Right ventricle myocardium inferior (tissue), 1 donor: Measurements from ENCODE around the gene NCBP1. TPM values are rescaled to one million over a fixed set of nuclear protein-coding genes. Genes with fewer than 3 reads are reported as not detected.
"Not testable (repeated sequence)": the region's sequence is repeated elsewhere in the genome, so short reads cannot be mapped to it uniquely, and the experiment has no call there.

ENCODE experiments used
- ATAC-seq: fragments of 200-7000 bp; cut with Tn5 transposase; one replicate; pipeline ENCODE4 v1.9.1; 2020; ENCODE audit warnings: mild to moderate bottlenecking, moderate library complexity
- DNase-seq: peaks from one replicate; pipeline ENCODE4 v3.0.0; 2021; ENCODE audit errors: missing footprints
- intact Hi-C: fragments of 100-400 bp; cut with DNase I; formaldehyde crosslinking; loops from one replicate; pipeline ENCODE4 v1.11.0; 2022
- total RNA-seq: library from RNA; stranded (reverse); fragmentation: NEBNext Ultra II Directional; extraction: Animal tissue kit (Norgen Biotek cat#: 25700); gene quantifications from one replicate; pipeline ENCODE4 v1.2.1, GENCODE V29; 2021
- donor health status: DM: no; HTN: yes; CAD: no; lungs with severe emphysema.

Gene NCBP1
- total RNA-seq, 1 donor from 2014 or later: 20.0 TPM

DNA sequence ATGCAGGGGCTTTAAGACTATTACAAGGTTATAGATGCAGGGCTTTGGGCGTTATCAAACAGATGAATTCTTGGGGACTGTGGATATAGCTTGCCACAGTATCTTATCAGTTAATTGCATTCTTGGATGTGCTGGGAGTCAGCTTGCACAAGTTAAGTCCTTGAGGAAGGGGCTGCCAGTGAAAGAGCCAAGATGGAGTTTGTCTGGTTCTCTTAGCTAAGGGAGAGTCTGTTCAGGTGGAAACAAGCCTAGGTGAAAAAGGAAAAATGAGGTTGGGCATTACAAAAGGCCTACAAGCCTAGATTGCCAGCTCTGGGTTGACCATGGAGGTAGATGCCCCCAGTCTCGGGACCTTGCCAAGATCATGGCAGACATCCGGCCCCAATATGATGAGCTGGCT, 66.2 kb downstream of the NCBP1 start:
- ATAC-seq, DNase-seq: not testable (repeated sequence)
- intact Hi-C loops: loop anchor here (5.0 kb wide), 1 partner anchor 557 kb away; the partner anchor contains the start of gene TBC1D2

DNA sequence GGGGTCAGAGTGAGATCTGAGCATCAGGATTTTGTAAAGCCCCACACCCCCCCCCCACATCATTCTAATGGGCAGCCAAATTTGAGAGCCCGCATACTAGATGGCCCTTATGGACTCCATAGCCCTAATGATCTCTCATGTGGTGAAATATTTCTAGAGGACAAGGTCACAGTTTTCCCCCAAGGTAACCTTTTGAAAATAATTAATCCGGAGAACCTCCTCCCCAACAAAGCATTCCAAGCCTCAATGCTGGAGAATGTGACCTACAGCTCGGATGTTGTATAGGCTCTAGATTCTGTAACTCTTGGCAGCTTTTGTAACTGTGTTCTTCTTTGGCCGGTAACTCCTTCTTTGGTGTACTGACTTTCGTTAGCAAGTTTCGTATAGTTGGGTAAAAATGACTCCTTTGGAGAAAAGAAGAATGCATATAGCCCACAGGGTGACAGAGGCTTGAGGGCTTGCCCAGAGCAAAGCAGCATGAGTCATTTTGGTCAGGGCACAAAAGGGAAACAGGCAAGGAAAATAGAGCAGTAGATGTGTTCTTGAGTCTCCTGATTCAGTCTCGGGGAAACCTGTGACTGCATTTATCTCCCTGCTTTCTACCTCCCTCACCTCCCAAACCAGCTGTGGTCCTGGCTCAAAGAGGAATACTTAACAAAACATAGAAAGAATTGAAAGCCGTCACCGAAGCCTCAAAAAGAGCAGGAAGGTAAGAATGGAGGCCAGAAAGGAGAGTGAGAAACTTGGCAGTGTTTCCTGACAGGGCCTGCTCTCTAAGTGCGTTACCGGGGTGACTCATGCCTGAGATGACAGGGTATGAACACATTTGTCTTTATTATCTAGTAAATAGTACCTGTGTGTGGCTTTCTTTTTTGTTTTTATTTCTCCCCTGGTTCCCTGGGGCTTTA, 70.1 kb downstream of the NCBP1 start:
- ATAC-seq (no peak), DNase-seq (no peak)
- intact Hi-C loops: no loop called here

DNA sequence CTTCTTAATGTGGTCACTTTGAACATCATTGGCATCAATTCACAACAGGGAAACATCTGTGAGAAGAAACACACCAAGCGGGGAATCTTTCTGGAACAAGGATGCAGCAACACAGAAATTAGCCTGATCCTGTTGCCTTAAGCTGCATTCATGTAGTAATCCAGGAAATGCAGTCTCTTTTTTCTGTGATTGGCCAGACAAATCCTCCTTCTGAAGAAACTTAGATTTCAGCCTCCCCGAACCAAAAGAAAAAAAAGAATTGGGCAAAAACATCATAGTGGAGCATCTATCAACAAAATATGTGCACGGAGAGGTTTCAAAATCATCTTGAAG, 70.7 kb downstream of the NCBP1 start:
- intact Hi-C loops: no loop called here
- ATAC-seq (no peak), DNase-seq (no peak)

DNA sequence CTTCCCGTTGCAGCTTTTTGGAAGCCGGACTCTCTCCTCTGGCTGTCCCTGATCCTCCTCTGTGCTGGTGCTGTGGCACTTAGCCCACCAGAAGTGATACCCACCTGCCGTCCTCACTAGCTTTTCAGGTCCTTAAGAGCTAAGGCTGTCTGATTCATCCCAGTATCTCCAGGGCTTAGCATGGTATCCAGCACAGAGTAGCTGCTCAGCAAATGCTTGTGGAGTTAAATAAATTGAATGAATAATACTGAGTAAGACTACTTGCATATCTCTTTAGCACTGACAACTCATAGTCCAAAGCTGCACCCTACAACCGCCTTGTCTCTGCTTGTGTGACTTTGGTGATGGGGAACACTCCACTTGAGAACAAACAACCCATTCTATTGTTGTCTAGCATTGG, 71.2 kb downstream of the NCBP1 start:
- intact Hi-C loops: loop anchor here (5.0 kb wide), 1 partner anchor 557 kb away; no protein-coding TSS in a partner anchor
- ATAC-seq: peak; percentile 16

DNA sequence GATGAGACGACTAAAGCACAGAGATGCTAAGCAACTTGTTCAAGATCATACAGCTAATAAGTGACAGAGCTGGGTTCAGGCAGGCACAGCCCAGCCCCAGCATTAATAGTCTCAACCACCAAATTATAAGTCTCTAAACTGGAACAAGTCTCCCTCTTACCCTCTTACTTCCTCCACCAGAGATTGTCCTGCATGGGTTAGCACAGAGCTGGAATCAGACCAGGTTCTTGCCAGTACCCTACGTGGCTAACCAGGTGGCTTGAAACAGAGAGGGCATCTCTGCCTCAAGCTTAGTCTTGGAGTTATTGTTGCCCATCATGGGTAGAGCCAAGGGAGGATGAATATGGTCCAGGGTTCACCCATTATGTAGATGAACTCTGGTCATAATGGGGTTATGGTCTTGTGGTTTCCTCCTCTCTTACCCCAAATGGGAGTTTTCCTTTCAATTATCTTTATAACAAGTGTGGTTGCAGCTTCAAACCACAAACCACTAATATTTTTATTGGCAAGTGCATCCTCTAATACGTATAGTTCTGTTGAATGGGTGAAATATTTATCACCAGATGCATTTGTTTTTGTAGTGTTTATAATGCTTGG, 71.8 kb downstream of the NCBP1 start:
- DNase-seq (no peak), ATAC-seq (no peak)
- intact Hi-C loops: loop anchor here (5.0 kb wide), 1 partner anchor 557 kb away; no protein-coding TSS in a partner anchor

More for the DNA sequence above, 71.2 kb downstream of the NCBP1 start:
- no peak for DNase-seq

DNA sequence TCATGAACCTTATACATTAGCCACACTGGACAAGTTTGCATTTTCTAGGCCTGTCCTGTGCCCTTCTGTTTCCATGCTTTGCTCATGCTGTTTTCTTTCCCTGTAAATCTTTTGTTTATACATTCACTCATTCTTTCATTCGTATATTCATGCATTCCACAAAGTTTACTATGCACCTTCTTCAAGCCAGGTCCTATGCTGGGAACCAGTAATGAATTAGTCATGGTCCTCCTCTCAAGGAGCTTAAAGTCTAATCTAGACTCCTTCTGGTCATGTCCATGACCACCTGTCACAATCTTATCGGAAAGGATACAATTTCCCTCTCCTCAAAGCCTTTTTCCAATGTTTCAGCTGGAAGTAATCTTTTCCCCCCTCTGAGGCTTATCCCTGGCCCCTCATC, 72.6 kb downstream of the NCBP1 start:
- no peak for DNase-seq
- ATAC-seq: no peak
- intact Hi-C loops: loop anchor here (5.0 kb wide), 1 partner anchor 556 kb away; no protein-coding TSS in a partner anchor

DNA sequence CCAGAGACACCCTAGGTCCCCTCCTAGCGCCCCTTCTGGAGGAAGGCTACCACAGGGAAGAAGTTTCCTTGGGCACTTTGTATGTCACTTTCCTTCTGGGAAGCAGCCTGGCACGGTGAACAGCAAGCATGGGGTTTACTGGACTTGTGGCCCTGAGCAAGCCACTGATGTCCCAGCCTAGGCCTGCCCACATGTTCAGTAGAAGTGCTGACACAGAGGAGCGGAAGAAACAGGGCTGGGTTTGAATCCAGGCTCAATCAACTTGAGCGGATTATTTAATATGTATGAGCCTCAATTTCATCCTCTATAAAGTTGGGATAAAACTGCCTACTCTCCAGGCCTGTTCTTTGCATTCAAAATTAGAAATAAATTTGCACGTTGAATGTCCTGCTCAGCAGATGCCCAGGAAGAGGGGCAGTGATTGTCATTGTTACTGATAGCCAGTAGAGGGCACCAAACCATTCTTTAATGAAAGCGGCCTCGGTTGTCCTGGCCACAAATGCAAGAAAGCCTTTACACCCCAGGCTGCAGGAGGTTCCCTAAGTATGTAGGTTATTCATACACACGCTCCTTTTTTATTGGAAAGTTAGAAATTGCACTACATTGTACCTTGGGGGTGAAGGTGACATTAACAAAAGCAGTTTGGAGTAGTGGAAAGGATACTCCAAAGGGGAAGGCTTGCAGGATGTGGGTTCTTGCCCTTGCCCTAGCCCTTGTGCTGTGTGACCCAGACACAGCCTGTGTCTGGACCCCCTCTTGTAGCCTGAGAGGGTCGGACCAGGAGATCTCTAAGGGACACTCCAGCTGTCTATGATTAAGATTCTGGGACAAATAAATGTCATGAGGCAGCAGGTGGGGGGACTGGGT, 77.0 kb downstream of the NCBP1 start:
- peak; percentile 83 for ATAC-seq
- intact Hi-C loops: loop anchor here (1.0 kb wide), 1 partner anchor 190 kb away; no protein-coding TSS in a partner anchor
- no peak for DNase-seq

DNA sequence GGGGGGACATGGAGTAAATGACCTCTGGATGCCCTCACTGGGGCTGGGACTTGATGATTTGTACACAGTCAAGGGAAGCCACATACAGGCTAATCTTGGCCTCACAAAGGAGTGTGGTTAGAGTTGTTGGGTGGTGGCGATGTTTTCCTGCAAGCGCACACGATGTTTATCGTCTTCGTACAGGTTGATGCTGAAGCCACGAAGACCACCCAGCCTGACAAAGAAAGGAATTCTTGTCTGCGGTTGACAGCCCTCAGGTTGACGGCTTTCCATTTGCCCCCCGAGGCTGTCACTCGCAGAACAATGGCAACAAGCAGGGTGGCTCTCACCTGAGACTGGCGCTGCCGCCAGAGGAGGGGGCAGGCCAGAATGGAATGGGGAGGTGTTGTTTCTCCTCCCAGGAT, 77.6 kb downstream of the NCBP1 start:
- DNase-seq (no peak), ATAC-seq (no peak)
- intact Hi-C loops: no loop called here

DNA sequence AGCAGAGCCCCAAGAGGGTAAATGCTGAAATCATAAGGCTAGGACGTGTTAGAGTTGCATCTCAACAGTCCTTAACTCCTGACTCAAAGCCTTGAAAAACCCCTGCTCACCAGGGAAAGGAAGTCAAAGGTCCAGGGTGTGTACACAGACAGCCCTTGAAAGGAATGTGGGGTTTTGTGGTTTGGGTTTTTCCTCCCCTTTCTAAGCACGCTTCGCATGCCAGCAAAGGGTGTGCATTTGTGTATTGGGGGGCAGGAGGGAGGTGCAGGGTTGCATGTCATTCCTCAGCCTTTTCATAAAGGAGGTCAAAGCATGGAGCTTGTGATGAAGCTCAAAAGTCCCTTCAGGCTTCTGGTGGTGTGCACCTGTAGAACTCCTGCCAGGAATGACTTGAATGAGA, 80.8 kb downstream of the NCBP1 start:
- DNase-seq (no peak), ATAC-seq (no peak)
- intact Hi-C loops: no loop called here

DNA sequence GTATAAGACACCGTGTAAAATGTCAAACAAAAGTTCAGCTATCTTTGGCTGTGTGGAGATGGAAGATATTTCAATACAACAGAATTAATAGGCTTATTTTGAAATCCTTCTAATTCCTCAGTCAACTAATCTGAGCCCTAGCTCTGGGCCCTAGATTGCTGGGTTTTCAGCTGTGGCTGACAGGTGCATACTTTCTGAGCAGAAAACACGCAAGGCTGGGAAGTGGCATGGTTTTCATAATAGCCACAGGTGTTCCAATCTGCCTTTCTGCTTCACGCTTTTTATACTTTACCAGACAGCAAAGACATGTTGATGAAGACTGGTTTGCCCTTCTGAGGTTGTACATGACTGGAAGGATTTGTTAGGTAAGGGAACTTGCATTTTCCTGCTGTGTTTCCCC, 84.2 kb downstream of the NCBP1 start:
- intact Hi-C loops: no loop called here
- DNase-seq (no peak), ATAC-seq (no peak)

DNA sequence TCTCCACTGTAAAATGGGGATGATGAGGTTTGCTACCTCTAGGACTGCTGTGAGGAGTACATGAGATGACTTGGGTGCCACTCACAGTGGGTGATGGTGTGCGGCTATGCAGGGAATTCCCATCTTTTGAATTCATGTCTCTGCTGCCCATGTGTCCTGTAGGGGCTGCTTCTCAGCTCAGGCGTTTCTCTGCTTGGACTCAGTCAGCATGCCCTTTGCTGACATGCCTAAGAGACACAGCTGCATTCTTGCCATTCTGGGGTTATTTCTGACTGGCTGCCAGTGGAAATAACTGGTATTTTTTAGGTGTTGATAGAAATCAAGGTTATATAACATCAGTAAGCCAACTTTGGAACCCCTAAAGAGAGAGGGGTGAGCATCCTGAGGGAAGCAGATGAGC, 87.8 kb downstream of the NCBP1 start:
- ATAC-seq (no peak), DNase-seq (no peak)
- intact Hi-C loops: no loop called here

DNA sequence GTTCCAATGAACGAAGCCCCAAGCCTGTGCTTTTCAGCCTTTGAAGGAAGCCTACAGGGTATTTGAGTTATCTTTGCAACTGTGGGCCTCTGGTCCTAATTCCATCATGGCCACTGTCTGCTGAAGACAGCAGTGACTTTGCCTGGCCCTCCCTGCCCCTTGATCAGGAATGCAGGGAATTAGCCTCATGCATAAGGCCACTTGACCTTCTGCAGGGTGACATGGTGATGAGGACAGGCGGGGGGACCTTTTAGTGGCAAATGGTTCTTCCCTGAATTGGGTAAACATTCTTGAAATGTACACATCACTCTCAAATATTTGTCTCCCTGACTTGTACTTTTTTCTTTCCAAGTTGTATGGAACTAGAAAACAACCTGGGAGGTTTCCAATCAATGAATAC, 88.7 kb downstream of the NCBP1 start:
- ATAC-seq (no peak), DNase-seq (no peak)
- intact Hi-C loops: no loop called here

Other genes with a start within 250 kb of the NCBP1 start
- gene TDRD7, start 221.7 kb upstream of the NCBP1 start, total RNA-seq: 8.7 TPM
- gene TMOD1, start 132.2 kb upstream of the NCBP1 start, total RNA-seq: 192 TPM
- gene TSTD2, start 453 bp upstream of the NCBP1 start, total RNA-seq: 24.8 TPM
- gene XPA, start 63.5 kb downstream of the NCBP1 start, total RNA-seq: 6.4 TPM
- gene FOXE1, start 219.4 kb downstream of the NCBP1 start, total RNA-seq: not detected